ENCODE measurements around the gene PSORS1C1.
"Not testable (repeated sequence)": the region's sequence is repeated elsewhere in the genome, so short reads cannot be mapped to it uniquely, and the experiment has no call there.

DNA sequence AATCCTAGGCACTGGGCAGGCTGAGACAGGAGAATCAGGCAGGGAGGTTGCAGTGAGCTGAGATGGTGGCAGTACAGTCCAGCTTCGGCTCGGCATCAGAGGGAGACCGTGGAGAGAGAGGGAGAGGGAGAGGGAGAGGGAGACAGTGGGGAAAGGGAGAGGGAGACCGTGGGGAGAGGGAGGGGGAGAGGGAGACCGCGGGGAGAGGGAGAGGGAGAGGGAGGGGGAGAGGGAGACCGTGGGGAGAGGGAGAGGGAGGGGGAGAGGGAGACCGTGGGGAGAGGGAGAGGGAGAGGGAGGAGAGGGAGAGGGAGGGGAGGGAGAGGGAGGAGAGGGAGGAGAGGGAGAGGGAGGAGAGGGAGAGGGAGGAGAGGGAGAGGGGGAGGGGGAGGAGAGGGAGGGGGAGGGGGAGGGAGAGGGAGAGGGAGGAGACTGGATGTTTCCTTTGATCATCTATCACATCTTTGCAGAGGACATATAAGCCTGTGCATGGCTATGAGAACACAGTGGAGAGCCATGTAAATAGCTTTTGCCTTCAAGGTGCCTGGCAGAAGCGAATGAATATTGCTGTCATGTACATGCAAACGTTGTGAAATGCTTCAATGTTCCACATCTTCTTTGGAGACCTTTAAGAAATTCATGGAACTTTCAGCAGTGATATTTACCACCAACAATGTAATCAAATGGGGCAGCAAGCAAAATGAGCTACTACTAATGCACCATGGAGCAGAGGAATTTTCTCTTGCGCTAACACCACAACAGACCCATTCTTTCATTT is 46.5 kb upstream of the PSORS1C1 start:
- TF ChIP-seq, protein P1, sequence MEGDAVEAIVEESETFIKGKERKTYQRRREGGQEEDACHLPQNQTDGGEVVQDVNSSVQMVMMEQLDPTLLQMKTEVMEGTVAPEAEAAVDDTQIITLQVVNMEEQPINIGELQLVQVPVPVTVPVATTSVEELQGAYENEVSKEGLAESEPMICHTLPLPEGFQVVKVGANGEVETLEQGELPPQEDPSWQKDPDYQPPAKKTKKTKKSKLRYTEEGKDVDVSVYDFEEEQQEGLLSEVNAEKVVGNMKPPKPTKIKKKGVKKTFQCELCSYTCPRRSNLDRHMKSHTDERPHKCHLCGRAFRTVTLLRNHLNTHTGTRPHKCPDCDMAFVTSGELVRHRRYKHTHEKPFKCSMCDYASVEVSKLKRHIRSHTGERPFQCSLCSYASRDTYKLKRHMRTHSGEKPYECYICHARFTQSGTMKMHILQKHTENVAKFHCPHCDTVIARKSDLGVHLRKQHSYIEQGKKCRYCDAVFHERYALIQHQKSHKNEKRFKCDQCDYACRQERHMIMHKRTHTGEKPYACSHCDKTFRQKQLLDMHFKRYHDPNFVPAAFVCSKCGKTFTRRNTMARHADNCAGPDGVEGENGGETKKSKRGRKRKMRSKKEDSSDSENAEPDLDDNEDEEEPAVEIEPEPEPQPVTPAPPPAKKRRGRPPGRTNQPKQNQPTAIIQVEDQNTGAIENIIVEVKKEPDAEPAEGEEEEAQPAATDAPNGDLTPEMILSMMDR (IDR thresholded peaks at IDR 0.05) = not testable (repeated sequence)
- not testable (repeated sequence) for TF ChIP-seq POLR2A (IDR thresholded peaks at IDR 0.05)

Data from Peyer's patch (tissue), 4 donors.